Suprapubic skin (tissue), 4 donors: ENCODE data around the gene TRIM63. TPM values are rescaled to one million over a fixed set of nuclear protein-coding genes. Genes with fewer than 3 reads are reported as not detected.

Source experiments
- DNase-seq, 2 donors: peaks; one replicate each; pipeline ENCODE4 v3.0.0-alpha.2; 2019; ENCODE audit warnings: low spot score in 2 of 2
- H3K27ac ChIP-seq: fragments of 200-600 bp; sonication (generic); one replicate; pipeline ENCODE4 v1.5.1; 2019
- H3K27me3 ChIP-seq: fragments of 200-600 bp; sonication (generic); one replicate; pipeline ENCODE4 v1.5.1; 2019
- H3K36me3 ChIP-seq: fragments of 200-600 bp; sonication (generic); one replicate; pipeline ENCODE4 v1.5.1; 2019
- H3K4me1 ChIP-seq: fragments of 200-600 bp; sonication (generic); one replicate; pipeline ENCODE4 v1.5.1; 2019
- H3K4me3 ChIP-seq: fragments of 200-600 bp; sonication (generic); one replicate; pipeline ENCODE4 v1.5.1; 2019; ENCODE audit warnings: mild to moderate bottlenecking
- H3K9me3 ChIP-seq: fragments of 200-600 bp; sonication (generic); one replicate; pipeline ENCODE4 v1.5.1; 2019
- EP300 ChIP-seq: sonication (generic); formaldehyde crosslinking; IDR thresholded peaks from one replicate; pipeline ENCODE4 v1.6.1; 2017; ENCODE audit warnings: antibody characterized with exemption
- POLR2A ChIP-seq, 2 donors: fragments of 450-650 bp; IDR thresholded peaks; one replicate each; pipeline ENCODE4 v1.6.1; 2017; ENCODE audit warnings: antibody characterized with exemption in 2 of 2, mild to moderate bottlenecking in 2 of 2, moderate library complexity in 2 of 2
- POLR2AphosphoS5 ChIP-seq, 3 donors: sonication (generic); formaldehyde crosslinking; IDR thresholded peaks; one replicate each; pipeline ENCODE4 v1.6.1; 2017; ENCODE audit warnings: antibody characterized with exemption in 3 of 3
- WGBS: methylation state at CpG from one replicate; pipeline ENCODE4 v1.1.5; 2018; 5-methylcytosine and 5-hydroxymethylcytosine counted together
- total RNA-seq, 4 donors: library from RNA; depleted of rRNA; stranded (reverse); fragments of >200 nt; gene quantifications; one replicate each; pipeline ENCODE4 v1.1.0, GENCODE V29; 2016
- TF ChIP-seq, protein P1 (sequence below), 2 donors: fragments of 200-600 bp in 1 of 2; fragments of 450-650 bp in 1 of 2; sonication (generic) in 1 of 2; IDR thresholded peaks; one replicate each; pipeline ENCODE4 v1.5.1; 2016 to 2019; ENCODE audit warnings: antibody characterized with exemption in 2 of 2, mild to moderate bottlenecking in 1 of 2, moderate library complexity in 1 of 2

Gene TRIM63
- total RNA-seq, 4 donors from 2014 or later = 0.42 to 2.4 (median 1.5) TPM

DNA sequence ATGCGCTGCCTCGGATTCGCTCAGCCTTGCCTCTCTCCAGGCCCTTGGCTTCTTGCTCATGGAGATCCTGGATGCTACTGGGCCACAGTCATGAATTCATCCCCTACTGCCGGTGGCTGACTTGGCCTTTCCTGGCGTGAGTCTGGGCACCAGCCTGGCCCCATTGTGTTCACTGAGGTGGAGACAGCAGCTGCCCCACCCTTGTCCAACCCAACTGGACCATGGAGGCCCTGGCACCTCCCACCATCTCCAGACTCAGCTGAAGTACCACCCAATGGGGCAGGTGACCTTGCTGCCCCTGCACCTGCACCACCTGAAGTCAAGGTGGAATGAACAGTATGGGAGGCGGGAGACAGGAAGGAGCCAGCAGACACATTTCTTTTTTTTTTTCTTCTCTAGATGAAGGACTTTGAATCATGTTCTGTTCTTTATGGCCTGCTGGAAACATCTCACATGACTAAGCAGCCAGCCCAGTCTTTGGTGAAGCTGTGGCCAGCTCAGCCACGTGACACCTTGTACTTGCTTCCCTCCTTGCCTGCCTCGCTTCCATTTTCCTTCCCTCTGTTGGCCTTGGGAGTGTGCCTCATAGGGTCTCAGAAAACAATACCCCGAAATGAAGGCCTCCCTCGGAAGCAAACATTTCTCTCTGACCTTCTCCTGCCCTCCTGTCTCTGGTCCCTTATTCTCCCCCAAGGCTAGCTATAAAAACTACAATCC lies 17.7 kb downstream of the TRIM63 start:
- TF ChIP-seq POLR2AphosphoS5 (IDR thresholded peaks at IDR 0.05) (no peak), POLR2A (IDR thresholded peaks at IDR 0.05) (no peak), EP300 (no peak)
- TF ChIP-seq, protein P1, sequence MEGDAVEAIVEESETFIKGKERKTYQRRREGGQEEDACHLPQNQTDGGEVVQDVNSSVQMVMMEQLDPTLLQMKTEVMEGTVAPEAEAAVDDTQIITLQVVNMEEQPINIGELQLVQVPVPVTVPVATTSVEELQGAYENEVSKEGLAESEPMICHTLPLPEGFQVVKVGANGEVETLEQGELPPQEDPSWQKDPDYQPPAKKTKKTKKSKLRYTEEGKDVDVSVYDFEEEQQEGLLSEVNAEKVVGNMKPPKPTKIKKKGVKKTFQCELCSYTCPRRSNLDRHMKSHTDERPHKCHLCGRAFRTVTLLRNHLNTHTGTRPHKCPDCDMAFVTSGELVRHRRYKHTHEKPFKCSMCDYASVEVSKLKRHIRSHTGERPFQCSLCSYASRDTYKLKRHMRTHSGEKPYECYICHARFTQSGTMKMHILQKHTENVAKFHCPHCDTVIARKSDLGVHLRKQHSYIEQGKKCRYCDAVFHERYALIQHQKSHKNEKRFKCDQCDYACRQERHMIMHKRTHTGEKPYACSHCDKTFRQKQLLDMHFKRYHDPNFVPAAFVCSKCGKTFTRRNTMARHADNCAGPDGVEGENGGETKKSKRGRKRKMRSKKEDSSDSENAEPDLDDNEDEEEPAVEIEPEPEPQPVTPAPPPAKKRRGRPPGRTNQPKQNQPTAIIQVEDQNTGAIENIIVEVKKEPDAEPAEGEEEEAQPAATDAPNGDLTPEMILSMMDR (IDR thresholded peaks at IDR 0.05) = no peak
- Histone ChIP-seq H3K27me3 (peaks cover 78% of the 10 kb centered on the region), H3K27ac (no peak overlapping the region), H3K4me3 (no peak overlapping the region), H3K9me3 (no peaks in the 10 kb centered on the region), H3K36me3 (no peaks in the 10 kb centered on the region), H3K4me1 (peaks cover 20% of the 10 kb centered on the region)
- 82% methylated on average over 9 of the region's 10 CpGs for WGBS
- DNase-seq = no peak

DNA sequence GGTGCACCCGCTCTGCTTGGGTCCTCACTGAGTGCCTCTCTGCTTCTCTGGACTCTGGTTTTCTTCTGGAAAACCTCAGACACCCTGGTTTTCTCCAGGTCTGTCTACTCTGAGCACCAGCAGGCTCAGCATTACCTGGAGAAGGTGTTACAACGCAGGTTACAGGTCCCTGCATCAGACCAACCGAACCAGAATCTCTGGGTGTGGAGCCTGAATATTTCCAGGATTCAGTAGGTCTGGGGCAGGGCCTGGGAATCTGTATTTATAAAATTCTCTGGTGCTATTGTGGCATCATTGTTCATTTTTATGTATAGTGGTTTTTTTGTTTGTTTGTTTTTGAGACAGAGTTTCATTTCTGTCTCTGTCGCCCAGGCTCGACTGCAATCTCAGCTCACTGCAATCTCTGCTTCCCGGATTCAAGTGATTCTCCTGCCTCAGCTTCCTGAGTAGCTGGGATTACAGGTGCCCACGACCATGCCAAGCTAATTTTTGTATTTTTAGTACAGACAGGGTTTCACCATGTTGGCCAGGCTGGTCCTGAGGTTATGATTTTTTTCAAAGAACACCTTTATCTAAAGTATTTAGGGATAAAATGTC lies 20.1 kb downstream of the TRIM63 start:
- Histone ChIP-seq H3K9me3 (no peaks in the 10 kb centered on the region), H3K27ac (no peak overlapping the region), H3K27me3 (peaks cover 84% of the 10 kb centered on the region), H3K4me1 (peaks cover 20% of the 10 kb centered on the region), H3K36me3 (no peaks in the 10 kb centered on the region), H3K4me3 (no peak overlapping the region)
- DNase-seq = no peak
- TF ChIP-seq EP300 (no peak), POLR2AphosphoS5 (IDR thresholded peaks at IDR 0.05) (no peak)
- TF ChIP-seq, protein P1 (IDR thresholded peaks at IDR 0.05) = no peak
- 79% methylated on average over 7 of the region's 7 CpGs for WGBS

DNA sequence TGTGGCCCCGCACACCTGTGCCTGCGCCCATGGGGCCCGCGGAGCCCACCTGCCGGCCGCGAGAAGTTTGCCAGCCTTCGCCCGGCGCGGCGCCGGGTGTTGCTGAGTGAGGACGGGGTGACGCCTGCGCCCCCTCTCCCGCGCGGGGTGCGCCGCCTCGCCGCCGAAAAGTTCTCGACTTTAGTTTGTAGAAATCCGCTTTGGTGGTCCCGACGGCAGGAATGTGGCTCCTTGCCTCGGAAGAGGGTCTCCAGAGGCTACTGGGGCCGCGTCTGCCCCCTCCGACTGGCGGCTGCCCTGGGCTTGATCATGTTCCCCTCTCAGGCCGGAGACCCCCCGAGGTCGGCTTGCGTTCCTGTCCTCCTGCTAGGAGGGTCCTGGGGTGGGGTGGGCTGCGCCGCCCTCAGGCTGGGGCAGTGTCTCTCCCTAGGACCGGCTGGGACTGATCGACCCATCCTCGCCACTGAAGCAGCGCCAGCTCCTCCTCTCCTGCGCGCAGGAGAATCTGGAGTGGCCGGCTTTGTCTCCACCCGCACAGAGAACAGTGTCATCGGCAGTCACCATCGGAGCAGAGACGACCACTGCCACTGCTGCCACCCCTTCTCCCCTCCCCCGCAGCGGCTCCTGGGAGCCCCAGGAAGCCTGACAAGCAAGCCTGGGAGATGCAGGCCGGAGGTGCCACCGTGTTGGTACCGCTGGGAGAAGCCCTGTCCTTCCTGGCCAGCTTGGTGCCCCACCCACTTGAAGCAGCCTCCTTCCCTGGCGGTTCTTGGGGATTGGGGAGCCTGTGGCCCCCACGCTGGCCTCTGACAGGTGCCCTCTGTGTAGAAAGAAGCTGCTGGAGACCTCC lies 21.0 kb downstream of the TRIM63 start:
- Histone ChIP-seq H3K27ac (no peak overlapping the region), H3K4me3 (peak overlapping the region; percentile 45), H3K36me3 (no peaks in the 10 kb centered on the region), H3K9me3 (no peaks in the 10 kb centered on the region), H3K4me1 (peaks cover 20% of the 10 kb centered on the region), H3K27me3 (peaks cover 79% of the 10 kb centered on the region)
- no peak for DNase-seq
- WGBS = 4% methylated on average over 23 of the region's 57 CpGs
- TF ChIP-seq, protein P1 (IDR thresholded peaks at IDR 0.05) = no peak
- TF ChIP-seq POLR2AphosphoS5 (IDR thresholded peaks at IDR 0.05) = no peak

DNA sequence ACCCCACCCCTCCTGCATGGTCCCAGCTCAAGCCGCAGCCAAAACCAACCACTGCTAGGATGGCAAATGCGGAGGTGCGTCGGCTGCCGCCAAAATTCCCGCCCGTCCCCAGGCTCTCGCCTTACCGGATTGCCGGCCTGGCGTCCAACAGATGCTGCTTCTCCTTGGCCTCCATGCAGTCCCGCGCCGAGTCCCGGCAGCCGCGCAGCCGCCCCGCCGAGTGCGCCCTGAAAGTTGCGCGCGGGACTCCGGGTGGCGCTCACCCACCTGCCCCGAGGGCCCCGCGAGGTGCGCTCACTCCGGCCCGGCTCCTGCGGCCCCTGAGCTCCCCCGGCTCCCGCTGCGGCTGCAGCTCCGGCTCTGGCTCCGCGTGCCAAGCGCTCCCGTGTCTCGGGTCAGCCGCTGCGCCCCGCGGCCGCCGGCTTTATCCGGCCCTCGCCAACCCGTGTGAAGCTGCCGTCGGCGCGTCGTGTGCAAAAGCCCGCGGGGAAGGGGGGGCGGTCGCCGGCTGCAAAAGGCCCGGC lies 21.6 kb downstream of the TRIM63 start, which contains the start of gene SLC30A2:
TSS of gene SLC30A2 (minus strand) at position 397 of the 524 bp plus-strand sequence. CDS start at position 175, 222 bp downstream.
- Histone ChIP-seq H3K36me3 (no peaks in the 10 kb centered on the region), H3K4me3 (peak within 1 kb of the TSS; percentile 45), H3K4me1 (peaks cover 20% of the 10 kb centered on the region), H3K27ac (no peak within 1 kb of the TSS), H3K9me3 (no peaks in the 10 kb centered on the region), H3K27me3 (peaks cover 76% of the 10 kb centered on the region)
- under 1% methylated on average over 28 of the region's 62 CpGs for WGBS
- TF ChIP-seq, protein P1 (IDR thresholded peaks at IDR 0.05) = no peak
- no peak for TF ChIP-seq POLR2AphosphoS5 (IDR thresholded peaks at IDR 0.05)
- TF ChIP-seq POLR2A (IDR thresholded peaks at IDR 0.05) = no peak
- TF ChIP-seq EP300 = no peak
- no peak for DNase-seq
